ENCODE results near the gene C1R.
"Not testable (repeated sequence)": the region's sequence is repeated elsewhere in the genome, so short reads cannot be mapped to it uniquely, and the experiment has no call there.

- not testable (repeated sequence) for TF ChIP-seq CTCF (conservative IDR thresholded peaks at IDR 0.05; ENCODE audit: low read depth, low read length); EZH2phosphoT487 (IDR thresholded peaks at IDR 0.05; ENCODE audit: borderline replicate concordance, low read length)
These were observed 54.8 kb downstream of the C1R start for GRCh38 chr12:7037411-7037810.
